Measurements from ENCODE around the gene FHIP1A.
"Not testable (repeated sequence)": the region's sequence is repeated elsewhere in the genome, so short reads cannot be mapped to it uniquely, and the experiment has no call there.

The FHIP1A gene

GRCh38 chr4:151408630-151409469 lies at the start of gene FHIP1A:
FHIP1A (plus strand) TSS chr4:151409176; CDS start chr4:151566260, 157,084 bp downstream.
- DNase-seq (ENCODE audit: low read depth in 2 of 2): peak; percentile 56 to 67

DNA sequence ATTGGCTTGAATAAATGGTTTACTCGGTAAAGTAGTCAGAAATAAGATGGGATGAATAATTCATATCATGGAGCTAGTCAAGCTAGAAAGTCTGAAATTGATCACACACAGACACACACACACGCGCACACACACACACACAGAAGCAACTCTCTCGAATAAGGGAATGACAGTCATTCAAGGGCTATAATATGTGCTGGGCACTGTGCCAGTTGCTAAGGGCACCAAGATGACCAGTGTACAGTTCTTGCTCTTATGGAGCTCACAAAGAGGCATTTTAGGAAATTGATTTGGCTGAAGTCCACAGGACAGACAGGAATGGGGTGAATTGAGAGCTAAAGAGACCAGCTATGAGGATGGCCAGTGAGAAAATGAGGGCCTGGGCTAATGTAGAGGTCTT lies 49.4 kb upstream of the FHIP1A start:
- DNase-seq (ENCODE audit: low read depth in 2 of 2): no peak

DNA sequence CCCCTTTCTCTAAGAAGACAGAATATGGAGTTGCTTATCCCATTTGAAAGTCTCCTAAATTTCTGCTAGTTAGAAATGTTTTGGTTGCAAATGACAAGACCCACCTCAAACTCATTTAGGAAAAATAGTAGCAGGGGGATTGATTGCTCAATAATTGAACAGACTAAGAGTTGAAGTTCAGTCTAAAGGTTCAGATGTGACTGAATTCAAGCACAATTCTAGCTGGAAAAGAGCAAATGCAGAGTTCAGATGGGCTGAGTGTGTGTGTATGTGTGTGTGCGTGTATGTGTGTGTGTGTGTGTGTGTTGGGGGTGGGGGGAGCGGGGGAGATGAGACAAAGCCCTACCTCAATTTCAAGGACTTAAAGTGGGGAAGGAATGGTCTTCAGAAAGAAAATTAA lies 47.9 kb upstream of the FHIP1A start:
- DNase-seq (ENCODE audit: low read depth in 2 of 2): no peak

DNA sequence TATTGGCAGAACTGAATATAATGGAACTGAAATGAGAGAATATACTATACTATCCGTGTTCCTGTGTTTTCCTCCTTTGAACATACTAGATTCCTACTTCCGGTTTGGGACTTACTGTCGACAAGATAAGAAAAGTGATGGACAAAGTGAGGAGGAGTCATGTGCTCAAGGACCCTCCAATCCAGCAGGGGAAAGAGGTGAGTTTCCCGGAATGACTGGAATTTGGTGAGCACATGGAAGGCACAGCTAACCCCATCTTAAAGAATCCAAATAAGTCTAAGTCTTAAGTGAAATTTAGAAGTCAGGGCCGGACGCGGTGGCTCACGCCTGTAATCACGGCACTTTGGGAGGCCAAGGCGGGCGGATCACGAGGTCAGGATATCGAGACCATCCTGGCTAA lies 47.0 kb upstream of the FHIP1A start:
- DNase-seq (ENCODE audit: low read depth in 2 of 2): no peak

DNA sequence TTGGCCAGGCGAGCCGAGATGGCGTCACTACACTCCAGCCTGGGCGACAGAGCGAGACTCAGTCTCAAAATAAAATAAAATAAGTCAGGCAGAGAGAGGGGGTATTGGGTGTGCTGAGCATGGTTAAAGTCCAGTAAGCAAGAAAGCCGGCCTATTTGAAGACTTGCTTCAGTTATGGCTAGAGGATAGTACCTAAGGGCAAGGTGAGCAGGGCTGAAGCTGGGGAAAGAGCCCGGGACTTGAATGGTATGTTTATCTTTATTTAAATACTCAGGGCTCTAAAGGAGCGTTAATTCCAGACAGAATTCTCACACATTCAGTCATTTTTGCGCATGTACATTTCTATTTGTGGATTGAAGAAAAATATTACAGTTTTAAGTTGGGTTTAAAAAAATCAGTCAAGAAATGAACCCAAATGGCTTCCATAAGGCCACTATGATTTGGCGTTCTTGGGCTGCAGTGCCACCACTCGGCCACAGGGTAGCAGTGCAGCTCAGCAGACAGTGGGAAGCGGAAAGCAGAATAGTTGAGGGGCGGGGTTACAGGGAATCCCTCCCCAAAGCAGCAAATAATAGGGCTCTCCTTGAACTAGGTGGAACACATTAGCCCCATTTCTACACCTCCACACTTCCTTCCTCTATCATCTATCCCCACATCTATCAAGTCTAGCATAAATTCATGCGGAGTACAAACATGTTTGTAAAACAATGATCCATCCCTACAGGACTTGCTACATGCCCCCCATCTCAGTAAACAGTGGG lies 46.4 kb upstream of the FHIP1A start:
- peak; percentile 53 to 58 for DNase-seq (ENCODE audit: low read depth in 2 of 2)

DNA sequence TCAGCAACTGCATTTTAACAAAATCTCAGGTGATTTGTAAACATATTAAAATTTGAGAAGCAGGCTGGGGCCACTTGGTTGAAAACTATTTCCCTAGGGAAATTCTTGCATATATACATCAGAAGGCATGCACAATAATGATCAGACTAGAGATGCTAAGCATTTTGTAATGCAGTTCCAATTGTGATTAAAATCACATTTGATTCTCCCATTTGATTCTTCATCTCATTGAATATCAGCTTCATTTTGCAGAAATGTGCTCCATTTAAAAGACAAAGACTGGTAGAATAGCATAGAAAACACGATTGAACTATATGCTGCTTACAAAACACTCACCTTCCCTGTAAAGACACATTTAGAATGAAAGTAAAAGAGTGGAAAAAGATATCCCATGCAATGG lies 32.4 kb upstream of the FHIP1A start:
- DNase-seq (ENCODE audit: low read depth in 2 of 2): no peak

- DNase-seq (ENCODE audit: low read depth in 2 of 2): no peak
Measured at GRCh38 chr4:151389311-151389710, 19.7 kb upstream of the FHIP1A start.

DNA sequence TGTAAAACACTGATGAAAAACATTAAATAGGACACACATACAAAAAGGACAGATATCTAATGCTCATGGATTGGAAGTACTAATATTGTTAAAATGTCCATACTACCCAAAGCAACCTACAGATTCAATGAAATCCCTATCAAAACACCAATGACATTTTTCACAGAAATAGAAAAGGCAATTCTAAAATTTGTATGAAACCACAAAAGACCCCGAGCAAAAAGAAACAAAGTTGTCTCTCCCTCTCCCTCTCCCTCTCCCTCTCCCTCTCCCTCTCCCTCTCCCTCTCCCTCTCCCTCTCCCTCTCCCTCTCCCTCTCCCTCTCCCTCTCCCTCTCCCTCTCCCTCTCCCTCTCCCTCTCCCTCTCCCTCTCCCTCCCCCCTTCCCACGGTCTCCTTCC lies 19.2 kb upstream of the FHIP1A start:
- DNase-seq (ENCODE audit: low read depth in 2 of 2): not testable (repeated sequence)

DNA sequence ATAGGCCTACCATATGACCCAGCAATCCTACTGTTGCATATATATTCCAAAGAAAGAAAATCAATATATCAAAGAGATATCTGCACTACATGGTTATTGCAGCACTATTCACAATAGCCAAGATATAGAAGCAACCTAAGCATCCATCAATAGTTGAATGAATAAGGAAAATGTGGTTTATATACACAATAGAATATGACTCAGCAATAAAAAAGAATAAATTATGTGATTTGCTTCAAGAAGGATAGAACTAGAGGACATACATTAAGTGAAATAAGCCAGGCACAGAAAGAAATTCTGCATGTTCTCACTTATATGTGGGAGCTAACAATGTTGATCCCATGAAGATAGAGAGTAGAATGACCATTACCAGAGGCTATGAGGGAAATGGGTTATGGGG lies 13.1 kb upstream of the FHIP1A start:
- no peak for DNase-seq (ENCODE audit: low read depth in 2 of 2)

GRCh38 chr4:151400343-151400742 lies 8.6 kb upstream of the FHIP1A start:
- DNase-seq (ENCODE audit: low read depth in 2 of 2): no peak

GRCh38 chr4:151401739-151402138 lies 7.2 kb upstream of the FHIP1A start:
- no peak for DNase-seq (ENCODE audit: low read depth in 2 of 2)

DNA sequence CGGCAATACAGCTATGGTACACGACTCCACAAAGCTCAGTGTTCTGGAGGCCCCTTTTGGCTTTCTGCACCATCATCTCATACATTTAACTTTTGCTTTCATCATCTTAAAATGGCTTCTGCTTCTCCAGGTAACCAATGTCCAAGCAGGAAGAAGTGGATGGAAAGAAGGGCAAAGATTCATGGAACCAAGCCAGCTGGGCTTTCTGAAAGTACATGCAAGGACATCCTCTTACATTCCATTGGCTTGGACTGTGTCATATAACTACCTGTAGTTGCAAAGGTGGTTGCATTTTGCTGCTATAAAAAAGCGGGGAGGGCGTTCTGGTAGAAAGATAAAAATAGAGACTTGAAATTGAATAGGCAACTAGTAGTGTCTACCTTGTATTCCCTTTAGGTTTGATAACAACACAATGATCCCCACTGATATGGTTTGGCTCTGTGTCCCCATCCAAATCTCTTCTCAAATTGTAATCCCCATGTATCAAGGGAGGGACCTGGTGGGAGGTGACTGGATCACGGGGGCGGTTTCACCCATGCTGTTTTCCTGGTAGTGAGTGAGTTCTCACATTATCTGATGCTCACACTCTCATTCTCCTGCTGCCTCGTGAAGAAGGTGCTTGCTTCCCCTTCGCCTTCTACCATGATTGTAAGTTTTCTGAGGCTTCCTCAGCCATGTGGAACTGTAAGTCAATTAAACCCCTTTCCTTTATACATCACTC lies 6.7 kb upstream of the FHIP1A start:
- no peak for DNase-seq (ENCODE audit: low read depth in 2 of 2)

- no peak for DNase-seq (ENCODE audit: low read depth in 2 of 2)
Measured at GRCh38 chr4:151403656-151404055, 5.3 kb upstream of the FHIP1A start.

GRCh38 chr4:151404802-151405201 lies 4.2 kb upstream of the FHIP1A start:
- DNase-seq (ENCODE audit: low read depth in 2 of 2): not testable (repeated sequence)

- no peak for DNase-seq (ENCODE audit: low read depth in 2 of 2)
Measured at GRCh38 chr4:151407018-151407417, 2.0 kb upstream of the FHIP1A start.

DNA sequence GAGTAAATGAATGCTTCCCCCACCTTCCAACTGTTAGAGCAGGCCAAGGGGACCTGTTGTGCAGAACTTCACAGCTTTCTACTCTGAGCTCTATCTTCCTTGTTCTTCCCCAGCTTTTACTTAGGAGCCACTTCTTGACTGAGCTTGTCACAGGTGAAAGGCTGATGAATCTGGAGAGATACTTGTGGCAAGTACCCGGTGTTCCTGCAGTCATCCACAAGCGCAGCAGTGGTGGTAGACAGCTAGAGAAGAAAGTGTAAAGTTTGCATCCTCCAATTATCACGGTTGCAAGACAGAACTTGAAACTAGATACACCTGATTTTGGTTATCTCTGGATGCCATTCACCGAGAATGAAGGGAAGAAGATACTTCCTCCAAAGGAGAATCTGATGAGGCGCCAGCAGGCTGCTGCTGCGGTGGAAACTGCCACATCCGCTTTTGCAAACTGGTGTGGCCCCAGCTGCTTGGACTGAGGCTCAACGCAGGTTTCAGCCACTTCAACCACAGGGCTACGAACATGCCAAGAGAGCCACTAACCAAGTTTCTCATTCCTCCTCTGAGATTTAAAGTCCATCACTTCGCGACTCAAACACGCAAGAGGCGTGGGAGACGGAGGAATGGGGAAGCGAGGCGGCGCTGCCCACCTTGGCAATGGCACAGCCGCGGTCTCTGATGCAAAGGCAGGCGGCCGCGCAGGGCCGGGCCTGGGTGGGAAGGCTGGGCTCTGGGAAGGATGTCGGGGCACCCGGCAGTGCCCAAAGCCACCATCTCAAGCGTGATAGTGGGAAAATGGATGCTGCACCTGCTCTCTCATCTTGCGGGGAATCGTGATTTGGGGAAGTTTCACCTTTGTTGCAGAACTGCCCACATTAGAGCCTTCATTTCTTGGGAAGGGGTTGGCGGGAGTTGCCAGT lies 1.3 kb upstream of the FHIP1A start:
- peak; percentile 40 to 46 for DNase-seq (ENCODE audit: low read depth in 2 of 2)

GRCh38 chr4:151408380-151408629 lies 671 bp upstream of the FHIP1A start:
- no peak for DNase-seq (ENCODE audit: low read depth in 2 of 2)

DNA sequence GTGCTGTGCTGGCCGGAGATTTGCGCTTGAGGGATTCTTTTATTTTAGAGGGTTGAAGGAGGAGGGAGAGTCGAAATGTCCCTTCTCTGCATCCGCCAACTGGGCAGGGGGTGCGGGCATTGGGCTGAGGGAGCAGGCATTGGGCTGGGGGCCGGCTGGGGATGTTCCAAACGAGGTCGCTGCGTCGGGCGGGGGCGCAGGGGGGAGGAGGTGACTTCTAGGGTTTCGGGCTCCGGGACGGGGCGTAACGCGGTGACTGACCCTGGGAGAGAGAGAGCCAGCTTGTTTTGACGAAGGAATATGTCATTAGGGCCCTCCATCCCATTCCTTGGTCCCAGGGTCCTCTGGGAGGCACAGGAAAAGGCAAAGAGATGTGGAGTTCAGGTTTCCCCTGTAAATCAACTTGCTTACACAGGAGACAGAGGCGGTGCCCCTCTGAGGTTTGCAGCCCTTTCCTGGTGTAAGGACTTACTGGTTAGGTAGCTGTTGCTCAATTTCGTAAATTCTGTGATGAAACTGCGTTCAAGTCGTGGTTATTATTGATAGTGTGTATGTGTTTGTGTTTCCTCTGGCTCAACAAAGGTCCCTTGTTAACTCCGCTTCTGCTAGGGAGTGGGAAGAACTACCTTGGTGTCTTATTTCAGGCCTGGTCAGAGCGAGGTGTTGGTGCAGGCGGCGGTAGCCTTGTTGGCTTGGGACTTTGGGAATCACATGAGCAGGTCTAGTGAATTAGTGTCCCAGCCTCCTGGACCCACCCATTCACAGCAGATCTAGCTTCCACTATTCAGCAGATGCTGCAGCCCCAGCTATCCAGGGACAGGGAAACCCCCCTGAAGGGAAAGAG lies 716 bp downstream of the FHIP1A start:
- DNase-seq (ENCODE audit: low read depth in 2 of 2): no peak

GRCh38 chr4:151415978-151416377 lies 7.0 kb downstream of the FHIP1A start:
- DNase-seq (ENCODE audit: low read depth in 2 of 2): no peak

- no peak for DNase-seq (ENCODE audit: low read depth in 2 of 2)
Measured at GRCh38 chr4:151417164-151417571, 8.2 kb downstream of the FHIP1A start.

Measured in stimulated activated CD8-positive, alpha-beta memory T cell treated with anti-CD3 and anti-CD28 coated beads, Interleukin-15, amount 100 ng/mL, for 48 hours (primary cell).